Mesodermal cell (in vitro differentiated cells): ENCODE measurements around the gene ABCC6.
"Not testable (repeated sequence)": the region's sequence is repeated elsewhere in the genome, so short reads cannot be mapped to it uniquely, and the experiment has no call there.

Experiments used
- H3K27ac ChIP-seq: 2 replicates; pipeline ENCODE4 v1.7.0; 2013; ENCODE audit warnings: mild to moderate bottlenecking, low read depth, low read length, moderate library complexity; ENCODE audit not compliant: severe bottlenecking
- H3K36me3 ChIP-seq: 2 replicates; pipeline ENCODE4 v1.7.1; 2013; ENCODE audit warnings: mild to moderate bottlenecking, low read length, moderate library complexity; ENCODE audit not compliant: control insufficient read depth, insufficient read depth
- H3K4me1 ChIP-seq: one replicate; pipeline ENCODE4 v1.7.1; 2013; ENCODE audit warnings: mild to moderate bottlenecking, low read length; ENCODE audit not compliant: insufficient read depth, control insufficient read depth, poor library complexity, severe bottlenecking
- H3K4me3 ChIP-seq: 2 replicates; pipeline ENCODE4 v1.7.0; 2013; ENCODE audit warnings: low read length, control low read depth, mild to moderate bottlenecking; ENCODE audit not compliant: insufficient read depth, poor library complexity, severe bottlenecking; ENCODE audit errors: extremely low read depth
- H3K9me3 ChIP-seq: 2 replicates; pipeline ENCODE4 v1.7.1; 2013; ENCODE audit warnings: mild to moderate bottlenecking, low read length, moderate library complexity; ENCODE audit not compliant: control insufficient read depth
- WGBS, 2 experiments: methylation state at CpG; one replicate each; pipeline ENCODE4 v1.1.5; 2013; ENCODE audit warnings: missing lambda C conversion rate in 2 of 2; ENCODE audit not compliant: insufficient coverage in 2 of 2; 5-methylcytosine and 5-hydroxymethylcytosine counted together

The ABCC6 gene

GRCh38 chr16:16221382-16221781 lies 1.9 kb downstream of the ABCC6 start:
- WGBS, 2 experiments = no CpG with 5 or more reads among the region's 9 CpGs
- H3K4me3 ChIP-seq, H3K27ac ChIP-seq, H3K4me1 ChIP-seq, H3K9me3 ChIP-seq, H3K36me3 ChIP-seq: not testable (repeated sequence)

- WGBS, 2 experiments = no CpG with 5 or more reads among the region's 9 CpGs
- not testable (repeated sequence) for H3K9me3 ChIP-seq, H3K4me1 ChIP-seq, H3K27ac ChIP-seq, H3K36me3 ChIP-seq, H3K4me3 ChIP-seq
These were observed 2.8 kb downstream of the ABCC6 start for GRCh38 chr16:16220449-16220848.

- not testable (repeated sequence) for H3K4me1 ChIP-seq, H3K27ac ChIP-seq, H3K4me3 ChIP-seq, H3K9me3 ChIP-seq, H3K36me3 ChIP-seq
- WGBS, 2 experiments = no CpG with 5 or more reads among the region's 5 CpGs
These were observed 4.5 kb downstream of the ABCC6 start for GRCh38 chr16:16218787-16219186.

GRCh38 chr16:16218349-16218748 lies 4.9 kb downstream of the ABCC6 start:
- H3K36me3 ChIP-seq, H3K27ac ChIP-seq, H3K9me3 ChIP-seq, H3K4me1 ChIP-seq, H3K4me3 ChIP-seq: not testable (repeated sequence)
- no CpG with 5 or more reads among the region's 5 CpGs for WGBS, 2 experiments

GRCh38 chr16:16213863-16214293 lies 9.4 kb downstream of the ABCC6 start:
- not testable (repeated sequence) for H3K4me1 ChIP-seq, H3K27ac ChIP-seq, H3K36me3 ChIP-seq, H3K9me3 ChIP-seq, H3K4me3 ChIP-seq
- WGBS, 2 experiments = 83% methylated on average over 1 of the region's 4 CpGs; no CpG with 5 or more reads in 1 of the 2 experiments

- WGBS, 2 experiments = 100% methylated on average over 1 of the region's 1 CpG; no CpG with 5 or more reads in 1 of the 2 experiments
- H3K36me3 ChIP-seq, H3K4me3 ChIP-seq, H3K9me3 ChIP-seq, H3K27ac ChIP-seq, H3K4me1 ChIP-seq: not testable (repeated sequence)
These were observed 11.9 kb downstream of the ABCC6 start for GRCh38 chr16:16211404-16211803.

- not testable (repeated sequence) for H3K36me3 ChIP-seq, H3K27ac ChIP-seq, H3K9me3 ChIP-seq, H3K4me3 ChIP-seq, H3K4me1 ChIP-seq
- 84 to 93% methylated on average over 5 to 8 of the region's 12 CpGs for WGBS, 2 experiments
These were observed 14.8 kb downstream of the ABCC6 start for GRCh38 chr16:16208461-16208860.

- H3K4me3 ChIP-seq, H3K36me3 ChIP-seq, H3K27ac ChIP-seq, H3K4me1 ChIP-seq, H3K9me3 ChIP-seq: not testable (repeated sequence)
- WGBS, 2 experiments = 100% methylated on average over 2 of the region's 6 CpGs; no CpG with 5 or more reads in 1 of the 2 experiments
These were observed 15.4 kb downstream of the ABCC6 start for GRCh38 chr16:16207787-16208334.

- not testable (repeated sequence) for H3K9me3 ChIP-seq, H3K36me3 ChIP-seq, H3K27ac ChIP-seq, H3K4me1 ChIP-seq, H3K4me3 ChIP-seq
- WGBS, 2 experiments = no CpG with 5 or more reads among the region's 4 CpGs
These were observed 16.1 kb downstream of the ABCC6 start for GRCh38 chr16:16207097-16207786.

GRCh38 chr16:16205864-16206263 lies 17.4 kb downstream of the ABCC6 start:
- 88 to 90% methylated on average over 1 of the region's 2 CpGs for WGBS, 2 experiments
- H3K4me1 ChIP-seq, H3K27ac ChIP-seq, H3K36me3 ChIP-seq, H3K9me3 ChIP-seq, H3K4me3 ChIP-seq: not testable (repeated sequence)

- not testable (repeated sequence) for H3K9me3 ChIP-seq, H3K4me1 ChIP-seq, H3K27ac ChIP-seq, H3K4me3 ChIP-seq, H3K36me3 ChIP-seq
- no CpG with 5 or more reads among the region's 8 CpGs for WGBS, 2 experiments
These were observed 18.7 kb downstream of the ABCC6 start for GRCh38 chr16:16204552-16204951.
